ENCODE data around the gene NDE1.

Gene NDE1

GRCh38 chr16:15748654-15749053 lies 98.6 kb downstream of the NDE1 start:
- Histone ChIP-seq H3K27me3 (ENCODE audit: insufficient read depth, low read length) (no peaks in the 10 kb centered on the region; the same call in 1 of the 2 replicates), H3K4me2 (ENCODE audit: low read length) (no peak overlapping the region), H4K20me1 (ENCODE audit: insufficient read depth, low read length) (no peaks in the 10 kb centered on the region), H3K9me3 (ENCODE audit: low read length) (no peaks in the 10 kb centered on the region), H3F3A (ENCODE audit: insufficient read depth, low read length) (no peaks in the 10 kb centered on the region), H3K4me1 (ENCODE audit: insufficient read depth, low read length, severe bottlenecking) (no peaks in the 10 kb centered on the region), H3K27ac (ENCODE audit: low read depth, low read length, poor library complexity, severe bottlenecking) (no peak overlapping the region), H3K4me3 (ENCODE audit: low read depth, low read length, poor library complexity, severe bottlenecking) (no peak overlapping the region), H2AFZ (ENCODE audit: low read length) (no peak overlapping the region), H3K9me2 (ENCODE audit: low read depth, low read length) (no peaks in the 10 kb centered on the region), H3K36me3 (ENCODE audit: insufficient read depth, low read length) (no peaks in the 10 kb centered on the region), H3K9ac (ENCODE audit: low read length) (no peak overlapping the region), H3K79me2 (ENCODE audit: insufficient read depth, low read length) (no peaks in the 10 kb centered on the region)
- TF ChIP-seq CTCF (IDR thresholded peaks at IDR 0.05; ENCODE audit: low read length) = no peak
- no peak for TF ChIP-seq EZH2 (IDR thresholded peaks at IDR 0.05; ENCODE audit: borderline replicate concordance, low read length)

- no peaks in the 10 kb centered on the region for H3K9me2 ChIP-seq (ENCODE audit: low read depth, low read length)
- no peaks in the 10 kb centered on the region for H3K9me3 ChIP-seq (ENCODE audit: low read length)
- H3K27ac ChIP-seq (ENCODE audit: low read depth, low read length, poor library complexity, severe bottlenecking) = no peak overlapping the region
- no peaks in the 10 kb centered on the region for H3K4me1 ChIP-seq (ENCODE audit: insufficient read depth, low read length, severe bottlenecking)
- no peak overlapping the region for H3K4me3 ChIP-seq (ENCODE audit: low read depth, low read length, poor library complexity, severe bottlenecking)
- no peaks in the 10 kb centered on the region; the same call in 1 of the 2 replicates for H3K27me3 ChIP-seq (ENCODE audit: insufficient read depth, low read length)
- H3K36me3 ChIP-seq (ENCODE audit: insufficient read depth, low read length) = no peaks in the 10 kb centered on the region
- H2AFZ ChIP-seq (ENCODE audit: low read length) = no peak overlapping the region
- no peak overlapping the region for H3K9ac ChIP-seq (ENCODE audit: low read length)
- H4K20me1 ChIP-seq (ENCODE audit: insufficient read depth, low read length) = no peaks in the 10 kb centered on the region
- no peak overlapping the region for H3K4me2 ChIP-seq (ENCODE audit: low read length)
- TF ChIP-seq CTCF (IDR thresholded peaks at IDR 0.05; ENCODE audit: low read length) (no peak), EZH2 (IDR thresholded peaks at IDR 0.05; ENCODE audit: borderline replicate concordance, low read length) (no peak)
- no peaks in the 10 kb centered on the region for H3K79me2 ChIP-seq (ENCODE audit: insufficient read depth, low read length)
- H3F3A ChIP-seq (ENCODE audit: insufficient read depth, low read length) = no peaks in the 10 kb centered on the region
Measured at GRCh38 chr16:15749371-15749770, 99.3 kb downstream of the NDE1 start.

- no peaks in the 10 kb centered on the region for H3K4me1 ChIP-seq (ENCODE audit: insufficient read depth, low read length, severe bottlenecking)
- no peaks in the 10 kb centered on the region for H3K79me2 ChIP-seq (ENCODE audit: insufficient read depth, low read length)
- no peak overlapping the region for H3K4me3 ChIP-seq (ENCODE audit: low read depth, low read length, poor library complexity, severe bottlenecking)
- no peaks in the 10 kb centered on the region; the same call in 1 of the 2 replicates for H3K27me3 ChIP-seq (ENCODE audit: insufficient read depth, low read length)
- no peak overlapping the region for H3K9ac ChIP-seq (ENCODE audit: low read length)
- no peak overlapping the region for H3K4me2 ChIP-seq (ENCODE audit: low read length)
- H3F3A ChIP-seq (ENCODE audit: insufficient read depth, low read length) = no peaks in the 10 kb centered on the region
- no peaks in the 10 kb centered on the region for H3K9me2 ChIP-seq (ENCODE audit: low read depth, low read length)
- H4K20me1 ChIP-seq (ENCODE audit: insufficient read depth, low read length) = no peaks in the 10 kb centered on the region
- no peak overlapping the region for H2AFZ ChIP-seq (ENCODE audit: low read length)
- H3K27ac ChIP-seq (ENCODE audit: low read depth, low read length, poor library complexity, severe bottlenecking) = no peak overlapping the region
- no peak for TF ChIP-seq CTCF (IDR thresholded peaks at IDR 0.05; ENCODE audit: low read length)
- no peak for TF ChIP-seq EZH2 (IDR thresholded peaks at IDR 0.05; ENCODE audit: borderline replicate concordance, low read length)
- H3K36me3 ChIP-seq (ENCODE audit: insufficient read depth, low read length) = no peaks in the 10 kb centered on the region
- H3K9me3 ChIP-seq (ENCODE audit: low read length) = no peaks in the 10 kb centered on the region
Measured at GRCh38 chr16:15749985-15750384, 99.9 kb downstream of the NDE1 start.
